GM23338 (cell line): Measurements from ENCODE around the gene GRM3. TPM values are rescaled to one million over a fixed set of nuclear protein-coding genes. Genes with fewer than 3 reads are reported as not detected.

ENCODE experiments used
- ATAC-seq: fragments of 200-7000 bp; cut with Tn5 transposase; 3 replicates; pipeline ENCODE4 v1.9.1; 2020
- DNase-seq: peaks from one replicate; pipeline ENCODE4 v3.0.0-alpha.2; 2015; ENCODE audit warnings: low spot score
- H2AFZ ChIP-seq: fragments of 200-600 bp; sonication (generic); 2 replicates; pipeline ENCODE4 v1.8.0; 2016; ENCODE audit warnings: antibody characterized with exemption, mild to moderate bottlenecking, moderate library complexity
- H3F3A ChIP-seq: fragments of 200-600 bp; sonication (generic); replicated peaks from 2 replicates; pipeline ENCODE4 v1.8.0; 2017; ENCODE audit warnings: antibody characterized with exemption, mixed run types, low read depth
- H3K27ac ChIP-seq: fragments of 200-600 bp; sonication (generic); 2 replicates; pipeline ENCODE4 v1.6.1; 2016; ENCODE audit warnings: low read depth
- H3K27me3 ChIP-seq: fragments of 200-600 bp; sonication (generic); 2 replicates; pipeline ENCODE4 v1.8.0; 2016; ENCODE audit warnings: mild to moderate bottlenecking, mixed run types, moderate library complexity; ENCODE audit not compliant: insufficient read depth
- H3K36me3 ChIP-seq: fragments of 200-600 bp; sonication (generic); 2 replicates; pipeline ENCODE4 v1.8.0; 2016; ENCODE audit warnings: mild to moderate bottlenecking; ENCODE audit not compliant: insufficient read depth
- H3K4me1 ChIP-seq: fragments of 200-600 bp; sonication (generic); 2 replicates; pipeline ENCODE4 v1.8.0; 2016; ENCODE audit warnings: mild to moderate bottlenecking, moderate library complexity; ENCODE audit not compliant: insufficient read depth
- H3K4me2 ChIP-seq: fragments of 200-600 bp; sonication (generic); 2 replicates; pipeline ENCODE4 v1.7.1; 2017; ENCODE audit warnings: mixed run types
- H3K4me3 ChIP-seq: fragments of 200-600 bp; sonication (generic); 2 replicates; pipeline ENCODE4 v1.6.1; 2016; ENCODE audit warnings: mixed run types
- H3K79me2 ChIP-seq: fragments of 200-600 bp; sonication (generic); replicated peaks from 2 replicates; pipeline ENCODE4 v1.8.0; 2017; ENCODE audit warnings: mild to moderate bottlenecking; ENCODE audit not compliant: insufficient read depth
- H3K9me2 ChIP-seq: fragments of 200-600 bp; sonication (generic); 2 replicates; pipeline ENCODE4 v1.8.0; 2017; ENCODE audit not compliant: insufficient read depth
- H4K20me1 ChIP-seq: fragments of 200-600 bp; sonication (generic); replicated peaks from 2 replicates; pipeline ENCODE4 v1.8.0; 2017; ENCODE audit warnings: mild to moderate bottlenecking; ENCODE audit not compliant: insufficient read depth
- H3K27ac Mint-ChIP-seq: 2 replicates; pipeline ENCODE4 v1.8.0; 2020; ENCODE audit warnings: inconsistent platforms, mild to moderate bottlenecking, moderate library complexity, mixed read lengths
- H3K27me3 Mint-ChIP-seq: 3 replicates; pipeline ENCODE4 v1.8.0; 2022; ENCODE audit warnings: low read depth, mild to moderate bottlenecking, moderate library complexity, mixed read lengths, inconsistent platforms; ENCODE audit not compliant: insufficient read depth, poor library complexity
- H3K36me3 Mint-ChIP-seq: 3 replicates; pipeline ENCODE4 v1.8.0; 2021; ENCODE audit warnings: low read depth, mild to moderate bottlenecking, inconsistent platforms, moderate library complexity, mixed read lengths
- H3K4me1 Mint-ChIP-seq: 3 replicates; pipeline ENCODE4 v1.8.0; 2020; ENCODE audit warnings: mild to moderate bottlenecking, inconsistent platforms, mixed read lengths
- H3K4me3 Mint-ChIP-seq: 3 replicates; pipeline ENCODE4 v1.8.0; 2021; ENCODE audit warnings: moderate library complexity, mild to moderate bottlenecking, inconsistent platforms, mixed read lengths
- H3K9me3 Mint-ChIP-seq: 3 replicates; pipeline ENCODE4 v1.8.0; 2020; ENCODE audit warnings: moderate library complexity, mild to moderate bottlenecking, inconsistent platforms, mixed read lengths
- CREB1 ChIP-seq: fragments of 250-450 bp; sonication (Bioruptor Pico); IDR thresholded peaks from 2 replicates; pipeline ENCODE4 v1.5.0; 2020; ENCODE audit warnings: low read depth, mild to moderate bottlenecking, moderate library complexity
- EZH2 ChIP-seq: fragments of 200-600 bp; sonication (generic); IDR thresholded peaks from one replicate; pipeline ENCODE4 v1.8.0; 2017; ENCODE audit warnings: antibody characterized with exemption, mild to moderate bottlenecking, low read depth; ENCODE audit not compliant: unreplicated experiment
- EZH2phosphoT487 ChIP-seq: fragments of 200-600 bp; sonication (generic); IDR thresholded peaks from one replicate; pipeline ENCODE4 v1.8.1; 2018; ENCODE audit warnings: antibody characterized with exemption; ENCODE audit not compliant: unreplicated experiment
- NANOG ChIP-seq: IDR thresholded peaks from 2 replicates; pipeline ENCODE4 v1.6.1; 2016; ENCODE audit warnings: antibody characterized with exemption, borderline replicate concordance
- POLR2AphosphoS5 ChIP-seq: IDR thresholded peaks from 2 replicates; pipeline ENCODE4 v1.6.1; 2016; ENCODE audit warnings: antibody characterized with exemption, low read depth
- STAT1 ChIP-seq: IDR thresholded peaks from one replicate; pipeline ENCODE4 v1.6.1; 2016; ENCODE audit warnings: antibody characterized with exemption; ENCODE audit not compliant: unreplicated experiment
- ZNF114 ChIP-seq: fragments of 250-450 bp; sonication (Bioruptor Pico); IDR thresholded peaks from 2 replicates; pipeline ENCODE4 v1.5.0; 2020; ENCODE audit warnings: mild to moderate bottlenecking, moderate library complexity
- ZNF331 ChIP-seq: fragments of 250-450 bp; sonication (Bioruptor Pico); IDR thresholded peaks from 2 replicates; pipeline ENCODE4 v1.5.0; 2020; ENCODE audit warnings: low read depth, mild to moderate bottlenecking, moderate library complexity
- polyA plus RNA-seq: library from polyadenylated mRNA; unstranded; fragments of >200 nt; fragmentation: Nextera tagmentation; extraction: Ambion mirVana; gene quantifications from 2 replicates; pipeline ENCODE4 v1.2.1, GENCODE V29; 2016
- total RNA-seq: library from RNA; depleted of rRNA; stranded (reverse); fragments of >200 nt; shearing (Covaris generic); gene quantifications from 2 replicates; pipeline ENCODE4 v1.2.3, GENCODE V29; 2014
- TF ChIP-seq, protein P1 (sequence below): IDR thresholded peaks from 2 replicates; pipeline ENCODE4 v1.6.1; 2016; ENCODE audit warnings: antibody characterized with exemption
- TF ChIP-seq, protein P2 (sequence below): fragments of 250-450 bp; sonication (Bioruptor Pico); IDR thresholded peaks from 2 replicates; pipeline ENCODE4 v1.5.0; 2020; ENCODE audit warnings: mild to moderate bottlenecking, moderate library complexity
- TF ChIP-seq, protein P3 (sequence below): IDR thresholded peaks from one replicate; pipeline ENCODE4 v1.6.1; 2018; ENCODE audit warnings: antibody characterized with exemption; ENCODE audit not compliant: unreplicated experiment

Gene GRM3
- total and polyA plus RNA-seq, 2 experiments from 2014 or later, result 0.79 to 1.9 TPM

DNA sequence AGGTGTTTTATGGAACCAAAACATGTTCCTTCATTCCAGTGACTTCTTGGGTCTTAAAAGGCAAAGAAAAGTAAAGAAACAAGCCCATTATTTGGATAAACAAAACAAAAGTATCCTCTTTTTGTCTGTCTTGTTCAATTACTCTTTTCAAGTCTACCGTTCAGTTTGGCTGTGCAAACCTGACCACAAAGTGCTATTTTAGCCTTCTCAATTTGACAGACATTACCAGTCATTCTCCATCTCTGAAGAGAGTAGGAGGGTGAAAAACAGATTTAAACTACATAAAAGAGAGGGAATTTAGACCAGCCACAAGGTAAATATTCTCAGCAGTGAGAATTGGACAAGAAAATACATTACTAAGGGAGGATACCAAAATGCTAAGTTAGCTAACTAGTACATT lies 145.2 kb downstream of the GRM3 start:
- Histone ChIP-seq H3K4me2 (no peak overlapping the region), H2AFZ (no peak overlapping the region), H3K79me2 (no peaks in the 10 kb centered on the region), H3K27ac (no peak overlapping the region), H4K20me1 (no peaks in the 10 kb centered on the region), H3K36me3 (no peaks in the 10 kb centered on the region), H3F3A (no peaks in the 10 kb centered on the region), H3K4me3 (no peak overlapping the region), H3K27me3 (no peaks in the 10 kb centered on the region), H3K9me2 (no peaks in the 10 kb centered on the region), H3K4me1 (no peaks in the 10 kb centered on the region)
- no peaks in the 10 kb centered on the region; the same call in 2 of the 3 replicates for H3K36me3 Mint-ChIP-seq
- H3K27ac Mint-ChIP-seq, result no peak overlapping the region
- no peaks in the 10 kb centered on the region for H3K9me3 Mint-ChIP-seq
- H3K4me3 Mint-ChIP-seq, result no peak overlapping the region
- no peak for DNase-seq
- ATAC-seq, result no peak
- no peaks in the 10 kb centered on the region for H3K27me3 Mint-ChIP-seq
- TF ChIP-seq, protein P1, sequence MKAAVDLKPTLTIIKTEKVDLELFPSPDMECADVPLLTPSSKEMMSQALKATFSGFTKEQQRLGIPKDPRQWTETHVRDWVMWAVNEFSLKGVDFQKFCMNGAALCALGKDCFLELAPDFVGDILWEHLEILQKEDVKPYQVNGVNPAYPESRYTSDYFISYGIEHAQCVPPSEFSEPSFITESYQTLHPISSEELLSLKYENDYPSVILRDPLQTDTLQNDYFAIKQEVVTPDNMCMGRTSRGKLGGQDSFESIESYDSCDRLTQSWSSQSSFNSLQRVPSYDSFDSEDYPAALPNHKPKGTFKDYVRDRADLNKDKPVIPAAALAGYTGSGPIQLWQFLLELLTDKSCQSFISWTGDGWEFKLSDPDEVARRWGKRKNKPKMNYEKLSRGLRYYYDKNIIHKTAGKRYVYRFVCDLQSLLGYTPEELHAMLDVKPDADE, result no peak
- TF ChIP-seq, protein P2, sequence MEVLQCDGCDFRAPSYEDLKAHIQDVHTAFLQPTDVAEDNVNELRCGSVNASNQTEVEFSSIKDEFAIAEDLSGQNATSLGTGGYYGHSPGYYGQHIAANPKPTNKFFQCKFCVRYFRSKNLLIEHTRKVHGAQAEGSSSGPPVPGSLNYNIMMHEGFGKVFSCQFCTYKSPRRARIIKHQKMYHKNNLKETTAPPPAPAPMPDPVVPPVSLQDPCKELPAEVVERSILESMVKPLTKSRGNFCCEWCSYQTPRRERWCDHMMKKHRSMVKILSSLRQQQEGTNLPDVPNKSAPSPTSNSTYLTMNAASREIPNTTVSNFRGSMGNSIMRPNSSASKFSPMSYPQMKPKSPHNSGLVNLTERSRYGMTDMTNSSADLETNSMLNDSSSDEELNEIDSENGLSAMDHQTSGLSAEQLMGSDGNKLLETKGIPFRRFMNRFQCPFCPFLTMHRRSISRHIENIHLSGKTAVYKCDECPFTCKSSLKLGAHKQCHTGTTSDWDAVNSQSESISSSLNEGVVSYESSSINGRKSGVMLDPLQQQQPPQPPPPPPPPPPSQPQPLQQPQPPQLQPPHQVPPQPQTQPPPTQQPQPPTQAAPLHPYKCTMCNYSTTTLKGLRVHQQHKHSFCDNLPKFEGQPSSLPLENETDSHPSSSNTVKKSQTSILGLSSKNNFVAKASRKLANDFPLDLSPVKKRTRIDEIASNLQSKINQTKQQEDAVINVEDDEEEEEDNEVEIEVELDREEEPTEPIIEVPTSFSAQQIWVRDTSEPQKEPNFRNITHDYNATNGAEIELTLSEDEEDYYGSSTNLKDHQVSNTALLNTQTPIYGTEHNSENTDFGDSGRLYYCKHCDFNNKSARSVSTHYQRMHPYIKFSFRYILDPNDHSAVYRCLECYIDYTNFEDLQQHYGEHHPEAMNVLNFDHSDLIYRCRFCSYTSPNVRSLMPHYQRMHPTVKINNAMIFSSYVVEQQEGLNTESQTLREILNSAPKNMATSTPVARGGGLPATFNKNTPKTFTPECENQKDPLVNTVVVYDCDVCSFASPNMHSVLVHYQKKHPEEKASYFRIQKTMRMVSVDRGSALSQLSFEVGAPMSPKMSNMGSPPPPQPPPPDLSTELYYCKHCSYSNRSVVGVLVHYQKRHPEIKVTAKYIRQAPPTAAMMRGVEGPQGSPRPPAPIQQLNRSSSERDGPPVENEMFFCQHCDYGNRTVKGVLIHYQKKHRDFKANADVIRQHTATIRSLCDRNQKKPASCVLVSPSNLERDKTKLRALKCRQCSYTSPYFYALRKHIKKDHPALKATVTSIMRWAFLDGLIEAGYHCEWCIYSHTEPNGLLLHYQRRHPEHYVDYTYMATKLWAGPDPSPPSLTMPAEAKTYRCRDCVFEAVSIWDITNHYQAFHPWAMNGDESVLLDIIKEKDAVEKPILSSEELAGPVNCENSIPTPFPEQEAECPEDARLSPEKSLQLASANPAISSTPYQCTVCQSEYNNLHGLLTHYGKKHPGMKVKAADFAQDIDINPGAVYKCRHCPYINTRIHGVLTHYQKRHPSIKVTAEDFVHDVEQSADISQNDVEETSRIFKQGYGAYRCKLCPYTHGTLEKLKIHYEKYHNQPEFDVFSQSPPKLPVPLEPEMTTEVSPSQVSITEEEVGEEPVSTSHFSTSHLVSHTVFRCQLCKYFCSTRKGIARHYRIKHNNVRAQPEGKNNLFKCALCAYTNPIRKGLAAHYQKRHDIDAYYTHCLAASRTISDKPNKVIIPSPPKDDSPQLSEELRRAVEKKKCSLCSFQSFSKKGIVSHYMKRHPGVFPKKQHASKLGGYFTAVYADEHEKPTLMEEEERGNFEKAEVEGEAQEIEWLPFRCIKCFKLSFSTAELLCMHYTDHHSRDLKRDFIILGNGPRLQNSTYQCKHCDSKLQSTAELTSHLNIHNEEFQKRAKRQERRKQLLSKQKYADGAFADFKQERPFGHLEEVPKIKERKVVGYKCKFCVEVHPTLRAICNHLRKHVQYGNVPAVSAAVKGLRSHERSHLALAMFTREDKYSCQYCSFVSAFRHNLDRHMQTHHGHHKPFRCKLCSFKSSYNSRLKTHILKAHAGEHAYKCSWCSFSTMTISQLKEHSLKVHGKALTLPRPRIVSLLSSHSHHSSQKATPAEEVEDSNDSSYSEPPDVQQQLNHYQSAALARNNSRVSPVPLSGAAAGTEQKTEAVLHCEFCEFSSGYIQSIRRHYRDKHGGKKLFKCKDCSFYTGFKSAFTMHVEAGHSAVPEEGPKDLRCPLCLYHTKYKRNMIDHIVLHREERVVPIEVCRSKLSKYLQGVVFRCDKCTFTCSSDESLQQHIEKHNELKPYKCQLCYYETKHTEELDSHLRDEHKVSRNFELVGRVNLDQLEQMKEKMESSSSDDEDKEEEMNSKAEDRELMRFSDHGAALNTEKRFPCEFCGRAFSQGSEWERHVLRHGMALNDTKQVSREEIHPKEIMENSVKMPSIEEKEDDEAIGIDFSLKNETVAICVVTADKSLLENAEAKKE (CRISPR knock-in tag), result no peak
- TF ChIP-seq ZNF114 (CRISPR knock-in tag), result no peak
- TF ChIP-seq POLR2AphosphoS5, result no peak
- TF ChIP-seq ZNF331 (CRISPR knock-in tag), result no peak
- no peak for TF ChIP-seq NANOG
- TF ChIP-seq STAT1, result no peak
- TF ChIP-seq, protein P3, sequence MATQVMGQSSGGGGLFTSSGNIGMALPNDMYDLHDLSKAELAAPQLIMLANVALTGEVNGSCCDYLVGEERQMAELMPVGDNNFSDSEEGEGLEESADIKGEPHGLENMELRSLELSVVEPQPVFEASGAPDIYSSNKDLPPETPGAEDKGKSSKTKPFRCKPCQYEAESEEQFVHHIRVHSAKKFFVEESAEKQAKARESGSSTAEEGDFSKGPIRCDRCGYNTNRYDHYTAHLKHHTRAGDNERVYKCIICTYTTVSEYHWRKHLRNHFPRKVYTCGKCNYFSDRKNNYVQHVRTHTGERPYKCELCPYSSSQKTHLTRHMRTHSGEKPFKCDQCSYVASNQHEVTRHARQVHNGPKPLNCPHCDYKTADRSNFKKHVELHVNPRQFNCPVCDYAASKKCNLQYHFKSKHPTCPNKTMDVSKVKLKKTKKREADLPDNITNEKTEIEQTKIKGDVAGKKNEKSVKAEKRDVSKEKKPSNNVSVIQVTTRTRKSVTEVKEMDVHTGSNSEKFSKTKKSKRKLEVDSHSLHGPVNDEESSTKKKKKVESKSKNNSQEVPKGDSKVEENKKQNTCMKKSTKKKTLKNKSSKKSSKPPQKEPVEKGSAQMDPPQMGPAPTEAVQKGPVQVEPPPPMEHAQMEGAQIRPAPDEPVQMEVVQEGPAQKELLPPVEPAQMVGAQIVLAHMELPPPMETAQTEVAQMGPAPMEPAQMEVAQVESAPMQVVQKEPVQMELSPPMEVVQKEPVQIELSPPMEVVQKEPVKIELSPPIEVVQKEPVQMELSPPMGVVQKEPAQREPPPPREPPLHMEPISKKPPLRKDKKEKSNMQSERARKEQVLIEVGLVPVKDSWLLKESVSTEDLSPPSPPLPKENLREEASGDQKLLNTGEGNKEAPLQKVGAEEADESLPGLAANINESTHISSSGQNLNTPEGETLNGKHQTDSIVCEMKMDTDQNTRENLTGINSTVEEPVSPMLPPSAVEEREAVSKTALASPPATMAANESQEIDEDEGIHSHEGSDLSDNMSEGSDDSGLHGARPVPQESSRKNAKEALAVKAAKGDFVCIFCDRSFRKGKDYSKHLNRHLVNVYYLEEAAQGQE, result no peak
- no peak for TF ChIP-seq EZH2
- TF ChIP-seq CREB1 (CRISPR knock-in tag), result no peak
- no peak for TF ChIP-seq EZH2phosphoT487
- no peaks in the 10 kb centered on the region for H3K4me1 Mint-ChIP-seq
